RPMI7951 (cell line): ENCODE results near the gene DMD. TPM values are rescaled to one million over a fixed set of nuclear protein-coding genes. Genes with fewer than 3 reads are reported as not detected.
"Not testable (repeated sequence)": the region's sequence is repeated elsewhere in the genome, so short reads cannot be mapped to it uniquely, and the experiment has no call there.

Experiments used
- DNase-seq: peaks from one replicate; pipeline ENCODE4 v3.0.0-alpha.2; 2012; ENCODE audit warnings: low read depth
- total RNA-seq: library from RNA; depleted of rRNA; stranded (reverse); fragments of >200 nt; shearing (Covaris generic); gene quantifications from 2 replicates; pipeline ENCODE4 v1.2.3, GENCODE V29; 2014

DMD gene
- total RNA-seq, 1 experiment from 2014 or later, result 2.0 TPM

DNA sequence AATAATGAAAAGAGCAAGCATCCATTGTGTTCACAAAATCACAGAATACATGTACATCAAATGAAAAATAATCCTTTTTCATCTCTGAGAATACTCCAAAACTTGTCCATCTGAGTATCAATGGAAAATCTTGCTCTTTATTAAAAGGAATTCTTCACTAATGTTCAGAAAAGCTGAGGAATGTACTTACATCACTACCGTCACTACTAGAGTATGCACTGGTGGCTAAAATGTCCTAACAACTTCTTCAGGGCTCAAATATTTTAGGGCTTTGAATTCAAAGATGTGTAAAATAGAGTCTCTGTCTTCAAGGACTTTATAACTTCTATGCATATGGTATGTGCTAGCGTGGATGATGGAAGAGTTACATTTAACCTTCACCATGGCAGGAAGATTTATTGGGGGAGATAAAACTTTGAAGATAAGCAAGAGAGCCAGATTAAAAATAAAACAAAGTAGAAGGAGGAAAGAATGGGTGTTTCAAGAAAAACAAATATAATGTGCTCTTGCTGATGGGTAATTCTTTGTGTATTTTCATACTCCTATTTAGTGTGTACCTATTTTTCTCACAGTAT lies 55.1 kb downstream of the DMD start:
- no peak for DNase-seq

DNA sequence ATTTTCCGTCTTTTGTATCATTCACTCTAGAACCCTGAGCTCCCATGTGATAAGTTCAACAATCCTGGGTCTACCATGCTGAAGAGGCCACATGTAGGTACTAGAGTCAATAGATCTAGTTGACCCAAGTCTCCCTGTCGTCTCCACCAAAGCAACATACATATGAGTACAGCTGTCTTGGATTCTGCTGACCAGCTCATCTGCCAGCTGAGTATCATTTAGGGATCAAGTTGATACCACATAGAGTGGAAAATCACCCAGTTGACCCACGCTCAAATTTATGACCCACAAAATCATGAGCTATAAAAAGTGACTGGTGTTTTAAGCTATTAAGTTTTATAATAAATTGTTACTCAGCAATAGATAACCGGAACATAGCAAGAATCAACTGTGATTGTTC lies 61.8 kb downstream of the DMD start:
- DNase-seq, result no peak

- no peak for DNase-seq
Measured at GRCh38 chrX:33149085-33149484, 62.3 kb downstream of the DMD start.

DNA sequence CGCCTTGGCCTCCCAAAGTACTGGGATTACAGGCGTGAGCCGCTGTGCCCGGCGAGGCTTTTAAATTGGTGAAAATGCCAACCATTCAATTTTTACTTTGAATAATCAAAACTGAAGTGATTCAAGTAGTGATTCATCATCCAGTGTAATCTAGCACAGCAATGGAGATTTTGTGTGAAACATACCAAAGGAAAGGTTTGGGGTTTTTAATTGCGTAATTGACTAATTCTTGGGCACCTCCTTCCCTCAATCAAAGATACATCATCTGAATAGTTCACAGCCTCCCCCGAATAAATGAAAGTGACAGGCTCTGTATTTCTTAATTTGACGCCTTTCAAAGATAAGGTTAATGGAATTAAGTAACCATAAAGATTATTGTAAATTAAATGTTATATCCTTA lies 69.0 kb downstream of the DMD start:
- DNase-seq, result no peak

GRCh38 chrX:33138677-33139249 lies 72.6 kb downstream of the DMD start:
- no peak for DNase-seq

DNA sequence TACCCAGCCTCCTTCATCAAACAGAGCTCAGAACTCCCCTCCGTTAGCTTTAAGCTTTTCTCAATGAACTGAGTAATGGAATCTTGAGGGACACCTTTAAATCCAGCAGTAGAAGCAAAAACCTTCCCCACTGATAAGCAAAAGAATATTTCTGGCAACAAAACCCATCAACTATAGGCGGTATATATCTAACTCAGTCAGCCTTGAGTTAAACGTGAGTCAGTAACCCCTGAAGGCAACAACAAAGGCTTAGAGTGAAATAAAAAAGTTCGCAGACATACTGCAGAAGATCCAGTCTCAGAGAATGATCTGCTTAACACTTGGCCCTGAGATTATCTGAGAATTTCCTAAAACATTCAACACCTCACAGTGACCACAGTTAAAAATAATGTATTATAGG lies 77.2 kb downstream of the DMD start:
- DNase-seq, result no peak

DNA sequence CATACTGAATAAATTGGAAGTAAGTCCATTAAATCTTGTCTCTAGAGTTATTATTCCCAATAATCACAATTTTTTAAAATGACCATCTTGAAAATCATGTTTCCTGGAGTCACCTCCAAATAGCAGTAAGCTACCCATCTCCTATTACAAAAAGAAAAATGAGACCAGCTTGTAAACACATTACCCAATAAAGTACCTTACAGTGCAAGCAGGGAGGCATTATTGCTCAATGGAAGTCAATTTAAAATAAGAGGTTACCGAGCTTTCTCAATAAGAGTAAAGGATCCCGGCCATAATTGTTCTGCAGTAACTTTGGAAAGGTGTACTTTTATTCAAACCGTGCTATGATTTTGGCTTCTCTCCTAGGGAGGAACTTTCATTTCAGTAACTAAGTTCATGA lies 78.0 kb downstream of the DMD start:
- DNase-seq, result no peak

DNA sequence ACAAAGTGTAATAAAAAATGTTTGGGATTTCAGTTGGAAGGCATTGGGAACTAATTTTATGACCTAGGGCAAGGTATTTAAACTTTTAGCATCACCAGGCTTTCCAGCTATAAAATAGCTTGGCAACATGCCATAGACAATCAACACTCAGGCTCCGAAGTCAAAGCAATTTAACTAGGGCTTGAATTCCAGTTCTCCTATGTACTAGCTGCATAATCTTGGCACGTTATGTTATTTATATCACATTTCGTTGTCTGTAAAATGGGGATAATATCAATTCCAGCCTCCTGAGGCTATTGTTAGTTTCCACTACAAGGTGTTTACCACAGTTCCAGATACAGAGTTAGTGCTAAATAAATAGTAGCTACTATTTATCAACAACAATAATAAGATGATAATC lies 78.8 kb downstream of the DMD start:
- no peak for DNase-seq

DNA sequence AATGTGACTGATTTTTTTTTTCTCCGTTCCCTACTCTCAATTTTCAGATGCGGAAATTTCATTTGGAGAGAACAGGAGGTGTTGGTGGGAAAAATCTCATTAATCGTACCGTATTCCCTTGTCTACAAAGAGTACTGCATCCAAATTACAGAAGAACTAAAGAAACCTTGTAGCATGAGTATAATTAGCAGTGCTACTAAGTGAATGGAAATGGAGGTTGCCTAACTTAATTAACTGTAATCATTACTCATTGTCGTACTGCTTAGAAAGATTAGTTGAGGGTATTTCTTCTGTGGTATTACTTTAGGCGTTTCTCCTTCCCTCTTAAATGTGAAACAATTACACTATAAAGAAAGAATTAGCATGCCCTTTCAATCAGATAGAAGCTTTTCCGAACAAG lies 81.7 kb downstream of the DMD start:
- no peak for DNase-seq

GRCh38 chrX:33128048-33128805 lies 83.1 kb downstream of the DMD start:
- no peak for DNase-seq

- DNase-seq, result no peak
Measured at GRCh38 chrX:33126469-33126868, 84.9 kb downstream of the DMD start.

DNA sequence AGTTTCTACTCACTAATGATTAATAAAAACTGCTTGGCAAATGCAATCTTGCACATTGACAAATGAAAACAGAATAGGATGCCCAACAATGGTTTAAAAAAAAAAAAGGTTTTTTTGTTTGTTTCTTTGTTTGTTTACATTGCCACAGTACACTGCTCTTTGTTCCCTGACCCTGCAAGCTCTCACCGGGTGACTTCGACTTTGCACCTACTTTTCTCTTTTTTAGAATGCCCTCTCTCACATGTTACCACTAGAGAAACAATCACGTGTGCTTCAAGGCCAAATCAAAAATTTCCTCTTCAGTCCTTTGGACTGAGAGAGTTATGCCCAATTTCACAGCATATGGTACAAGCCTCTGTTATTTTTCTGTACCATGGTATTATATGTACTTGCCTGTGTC lies 101.5 kb downstream of the DMD start:
- no peak for DNase-seq

- DNase-seq, result no peak
Measured at GRCh38 chrX:33106737-33107136, 104.6 kb downstream of the DMD start.

DNA sequence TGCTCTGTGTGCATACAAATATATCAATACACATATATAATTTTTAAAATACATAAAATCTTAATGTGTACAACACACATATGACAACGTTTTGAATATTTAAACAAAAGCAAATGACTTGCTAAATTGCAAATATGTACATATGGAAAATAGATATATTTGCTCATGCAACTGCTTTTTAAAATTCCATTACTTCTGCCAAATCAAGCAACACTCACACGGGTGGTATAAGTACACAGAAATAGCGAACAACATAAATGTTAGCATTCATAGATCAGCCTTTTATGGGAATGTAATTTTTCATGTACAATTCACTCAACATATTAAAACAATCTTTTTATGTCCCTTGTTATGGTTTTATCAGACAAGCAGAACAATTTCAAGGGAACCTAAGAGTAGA lies 116.3 kb downstream of the DMD start:
- no peak for DNase-seq

DNA sequence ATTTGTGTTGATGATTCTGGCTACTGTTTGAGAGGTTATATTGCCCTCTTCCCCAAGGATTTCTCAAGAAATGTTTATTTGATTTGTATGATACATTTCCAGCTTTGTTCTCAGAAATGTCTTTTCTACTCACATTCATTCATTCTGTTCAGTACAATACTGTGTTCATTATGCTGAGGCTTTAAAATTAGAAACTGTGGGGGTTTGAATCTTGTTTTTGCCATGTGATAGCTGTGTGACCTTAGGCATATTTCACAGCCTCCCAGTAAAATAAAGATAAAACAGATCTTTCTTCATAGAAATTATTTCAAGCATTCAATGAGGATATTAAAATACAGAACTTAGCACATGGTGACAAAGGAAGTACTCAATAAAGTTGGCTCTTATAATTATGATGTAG lies 123.9 kb downstream of the DMD start:
- DNase-seq, result no peak

- DNase-seq, result no peak
Measured at GRCh38 chrX:33086886-33087285, 124.5 kb downstream of the DMD start.

DNA sequence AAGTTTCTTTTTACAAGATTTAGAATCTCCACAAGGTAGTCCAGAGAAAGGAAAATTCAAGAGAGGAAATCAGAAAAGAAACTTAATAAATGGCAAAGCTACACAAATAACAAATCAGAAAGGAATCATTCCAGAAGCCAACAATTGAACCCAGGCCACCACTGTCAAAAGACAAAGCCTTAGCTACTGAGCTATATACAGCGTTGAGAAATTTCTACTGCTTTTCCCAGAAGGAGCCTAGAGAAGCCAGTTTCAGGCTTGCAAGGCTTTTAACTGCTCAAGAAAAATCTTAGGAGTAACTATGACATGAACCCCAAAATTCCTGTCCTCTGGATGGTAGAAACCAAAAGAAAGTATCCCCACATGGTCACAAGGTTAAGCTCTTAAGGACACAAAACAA lies 129.0 kb downstream of the DMD start:
- no peak for DNase-seq

- DNase-seq, result no peak
Measured at GRCh38 chrX:33078273-33078672, 133.1 kb downstream of the DMD start.

- DNase-seq, result not testable (repeated sequence)
Measured at GRCh38 chrX:33073660-33074059, 137.7 kb downstream of the DMD start.

GRCh38 chrX:33065415-33065814 lies 145.9 kb downstream of the DMD start:
- no peak for DNase-seq

GRCh38 chrX:33062041-33062440 lies 149.3 kb downstream of the DMD start:
- DNase-seq, result no peak

GRCh38 chrX:33053001-33053400 lies 158.3 kb downstream of the DMD start:
- DNase-seq, result no peak

DNA sequence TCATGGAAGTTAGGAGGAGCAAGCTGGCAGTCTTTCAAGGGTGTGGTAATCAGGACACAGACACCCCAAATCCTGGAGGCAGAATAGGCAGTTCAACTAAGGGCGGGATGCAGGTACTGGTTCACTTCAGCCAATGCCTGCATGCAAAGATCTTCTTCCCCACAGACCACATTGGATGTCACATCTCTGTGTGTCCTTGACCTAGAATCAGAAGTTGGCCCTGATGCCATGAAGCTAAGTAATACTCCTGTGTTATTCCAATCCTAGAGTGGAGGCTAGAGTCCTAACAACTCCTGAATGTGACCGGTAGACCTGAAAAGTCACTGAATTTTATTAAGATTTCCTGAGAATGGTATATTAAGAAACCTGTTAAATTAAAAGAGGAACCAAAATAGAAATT lies 165.5 kb downstream of the DMD start:
- no peak for DNase-seq

- DNase-seq, result no peak
Measured at GRCh38 chrX:33045245-33045644, 166.1 kb downstream of the DMD start.
